Stimulated activated naive CD8-positive, alpha-beta T cell treated with anti-CD3 and anti-CD28 coated beads, Interleukin-15, Interleukin-2, amounts not matched to agents 100 ng/mL and 50 ng/mL, for 24 hours (primary cell): ENCODE results near the gene CFAP58.

ENCODE experiments used
- H3K27ac Mint-ChIP-seq: one replicate; pipeline ENCODE4 v1.8.0; 2021; ENCODE audit warnings: mild to moderate bottlenecking, mixed read lengths
- H3K27me3 Mint-ChIP-seq: one replicate; pipeline ENCODE4 v1.8.0; 2021; ENCODE audit warnings: mixed read lengths
- H3K36me3 Mint-ChIP-seq: one replicate; pipeline ENCODE4 v1.8.0; 2021; ENCODE audit warnings: low read depth, mixed read lengths
- H3K4me1 Mint-ChIP-seq: one replicate; pipeline ENCODE4 v1.8.0; 2021; ENCODE audit warnings: low read depth, mixed read lengths
- H3K4me3 Mint-ChIP-seq: one replicate; pipeline ENCODE4 v1.8.0; 2021; ENCODE audit warnings: mild to moderate bottlenecking, mixed read lengths
- H3K9me3 Mint-ChIP-seq: one replicate; pipeline ENCODE4 v1.8.0; 2021; ENCODE audit warnings: mixed read lengths

The CFAP58 gene, protein sequence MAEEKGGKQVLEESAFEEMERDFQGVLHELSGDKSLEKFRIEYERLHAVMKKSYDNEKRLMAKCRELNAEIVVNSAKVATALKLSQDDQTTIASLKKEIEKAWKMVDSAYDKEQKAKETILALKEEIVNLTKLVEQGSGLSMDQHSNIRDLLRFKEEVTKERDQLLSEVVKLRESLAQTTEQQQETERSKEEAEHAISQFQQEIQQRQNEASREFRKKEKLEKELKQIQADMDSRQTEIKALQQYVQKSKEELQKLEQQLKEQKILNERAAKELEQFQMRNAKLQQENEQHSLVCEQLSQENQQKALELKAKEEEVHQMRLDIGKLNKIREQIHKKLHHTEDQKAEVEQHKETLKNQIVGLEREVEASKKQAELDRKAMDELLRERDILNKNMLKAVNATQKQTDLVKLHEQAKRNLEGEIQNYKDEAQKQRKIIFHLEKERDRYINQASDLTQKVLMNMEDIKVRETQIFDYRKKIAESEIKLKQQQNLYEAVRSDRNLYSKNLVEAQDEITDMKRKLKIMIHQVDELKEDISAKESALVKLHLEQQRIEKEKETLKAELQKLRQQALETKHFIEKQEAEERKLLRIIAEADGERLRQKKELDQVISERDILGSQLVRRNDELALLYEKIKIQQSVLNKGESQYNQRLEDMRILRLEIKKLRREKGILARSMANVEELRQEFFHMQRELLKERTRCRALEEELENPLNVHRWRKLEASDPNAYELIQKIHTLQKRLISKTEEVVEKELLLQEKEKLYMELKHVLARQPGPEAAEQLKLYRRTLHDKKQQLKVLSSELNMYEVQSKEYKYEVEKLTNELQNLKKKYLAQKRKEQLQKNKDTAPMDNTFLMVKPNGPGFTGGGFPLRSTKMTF

DNA sequence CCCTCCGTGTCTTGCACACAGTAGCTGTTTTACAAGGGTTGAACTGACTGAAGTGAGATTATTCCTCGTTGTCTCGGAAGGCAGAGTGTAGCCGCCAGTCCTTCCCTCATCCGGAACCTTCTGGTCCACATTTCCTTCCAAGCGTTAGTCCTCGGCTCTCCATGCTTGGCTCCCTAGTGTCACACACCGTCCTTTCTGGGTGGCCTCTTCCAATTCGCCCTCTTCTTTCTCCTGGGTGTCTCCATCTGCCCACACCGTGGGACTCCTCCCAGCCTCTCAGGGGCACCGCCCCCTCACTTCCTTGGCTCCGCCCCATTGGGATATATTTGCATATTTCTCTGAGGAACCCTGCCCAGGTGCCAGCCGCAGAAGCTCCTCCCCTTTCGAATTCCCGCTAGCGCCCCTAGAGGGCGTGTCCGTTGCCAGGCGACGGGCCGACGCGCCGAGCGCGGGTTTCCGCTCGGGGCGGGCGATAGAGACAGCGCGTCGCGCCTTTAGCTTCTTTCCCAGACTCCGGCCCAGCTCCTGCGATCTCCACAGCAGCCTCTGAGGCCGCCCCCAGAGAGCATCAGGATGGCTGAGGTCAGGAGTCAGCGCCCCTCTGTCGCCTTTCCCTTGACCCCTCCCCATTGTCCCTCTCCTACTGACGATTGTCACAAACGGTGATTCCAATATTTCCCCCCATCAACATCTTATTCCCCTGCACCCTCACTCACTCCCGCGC is at the start of gene CFAP58:
Gene CFAP58 (plus strand): TSS at position 509 of the 724 bp plus-strand sequence. CDS start 65 bp downstream, at position 574.
- H3K27ac Mint-ChIP-seq: peak within 1 kb of the TSS; percentile 69

DNA sequence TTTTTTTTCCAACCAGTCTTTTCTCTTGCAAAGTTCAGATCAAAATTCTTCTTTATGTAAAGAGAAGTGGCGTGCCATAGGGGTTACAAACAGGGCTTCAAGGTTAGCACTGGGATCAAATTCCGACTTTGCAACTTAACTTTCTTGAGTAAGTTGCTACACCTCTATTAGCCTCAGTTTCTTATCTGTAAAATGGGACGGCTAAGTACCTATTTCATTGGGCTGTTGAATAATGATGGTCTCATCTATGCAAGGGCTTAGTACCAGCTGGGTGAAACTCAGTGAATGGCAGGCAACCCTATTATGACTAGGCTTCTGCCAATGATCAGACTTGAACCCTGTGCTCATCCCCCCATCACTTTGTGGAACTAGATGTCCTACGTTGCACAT is 49.3 kb upstream of the CFAP58 start:
- peaks cover 91% of the 10 kb centered on the region for H3K4me1 Mint-ChIP-seq
- no peak overlapping the region for H3K4me3 Mint-ChIP-seq
- peaks cover 13% of the 10 kb centered on the region for H3K36me3 Mint-ChIP-seq
- no peak overlapping the region for H3K27ac Mint-ChIP-seq
- no peaks in the 10 kb centered on the region for H3K27me3 Mint-ChIP-seq
- peaks cover 8% of the 10 kb centered on the region for H3K9me3 Mint-ChIP-seq

More for the DNA sequence above, at the start of gene CFAP58:
- no peaks in the 10 kb centered on the region for H3K27me3 Mint-ChIP-seq
- H3K36me3 Mint-ChIP-seq: no peaks in the 10 kb centered on the region
- H3K4me1 Mint-ChIP-seq: peaks cover 2% of the 10 kb centered on the region
- no peaks in the 10 kb centered on the region for H3K9me3 Mint-ChIP-seq
- H3K4me3 Mint-ChIP-seq: no peak within 1 kb of the TSS

DNA sequence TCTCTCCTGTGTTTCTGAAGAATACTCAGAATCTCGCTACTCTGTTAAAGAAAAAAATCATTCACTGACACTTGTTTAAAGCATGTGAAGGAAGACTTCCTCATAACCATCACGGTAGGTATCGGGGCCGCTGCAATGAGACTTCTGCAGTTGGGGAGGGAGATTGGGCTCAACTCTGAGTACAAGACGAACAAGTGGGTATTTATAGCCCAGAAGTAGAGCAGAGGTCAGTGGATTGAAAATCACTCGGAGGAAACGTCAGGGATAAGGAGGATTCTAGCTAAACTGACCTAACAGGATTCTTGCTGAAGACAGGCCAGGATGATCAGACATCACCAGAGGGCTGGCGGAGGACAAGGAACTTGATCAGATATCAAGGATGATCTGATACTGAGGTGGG is 48.7 kb upstream of the CFAP58 start:
- Mint-ChIP-seq H3K9me3 (peaks cover 8% of the 10 kb centered on the region), H3K4me1 (peaks cover 93% of the 10 kb centered on the region), H3K27me3 (no peaks in the 10 kb centered on the region), H3K27ac (no peak overlapping the region), H3K4me3 (no peak overlapping the region), H3K36me3 (peaks cover 14% of the 10 kb centered on the region)

DNA sequence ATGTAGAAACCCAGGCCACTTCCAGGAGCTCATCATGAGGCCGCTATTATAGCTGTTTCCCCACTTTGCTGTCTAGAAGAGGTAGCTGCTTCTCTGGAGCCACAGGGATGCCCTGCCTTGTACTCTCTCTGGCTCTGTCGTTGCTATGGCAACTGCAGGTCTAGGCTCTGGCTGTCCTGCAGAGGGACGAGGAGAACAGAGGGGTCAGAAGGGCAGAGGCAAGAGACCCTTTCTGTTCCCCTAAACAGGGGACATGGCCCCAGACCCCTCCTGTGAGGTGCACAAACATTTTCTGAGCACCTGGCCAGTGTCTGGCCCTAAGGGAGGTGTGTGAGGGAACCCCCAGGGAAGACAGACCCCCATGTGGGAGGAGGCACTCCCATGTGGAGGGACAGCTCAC is 46.7 kb upstream of the CFAP58 start:
- Mint-ChIP-seq H3K4me3 (no peak overlapping the region), H3K36me3 (peaks cover 23% of the 10 kb centered on the region), H3K27me3 (no peaks in the 10 kb centered on the region), H3K4me1 (peaks cover 86% of the 10 kb centered on the region), H3K27ac (no peak overlapping the region), H3K9me3 (peaks cover 8% of the 10 kb centered on the region)

DNA sequence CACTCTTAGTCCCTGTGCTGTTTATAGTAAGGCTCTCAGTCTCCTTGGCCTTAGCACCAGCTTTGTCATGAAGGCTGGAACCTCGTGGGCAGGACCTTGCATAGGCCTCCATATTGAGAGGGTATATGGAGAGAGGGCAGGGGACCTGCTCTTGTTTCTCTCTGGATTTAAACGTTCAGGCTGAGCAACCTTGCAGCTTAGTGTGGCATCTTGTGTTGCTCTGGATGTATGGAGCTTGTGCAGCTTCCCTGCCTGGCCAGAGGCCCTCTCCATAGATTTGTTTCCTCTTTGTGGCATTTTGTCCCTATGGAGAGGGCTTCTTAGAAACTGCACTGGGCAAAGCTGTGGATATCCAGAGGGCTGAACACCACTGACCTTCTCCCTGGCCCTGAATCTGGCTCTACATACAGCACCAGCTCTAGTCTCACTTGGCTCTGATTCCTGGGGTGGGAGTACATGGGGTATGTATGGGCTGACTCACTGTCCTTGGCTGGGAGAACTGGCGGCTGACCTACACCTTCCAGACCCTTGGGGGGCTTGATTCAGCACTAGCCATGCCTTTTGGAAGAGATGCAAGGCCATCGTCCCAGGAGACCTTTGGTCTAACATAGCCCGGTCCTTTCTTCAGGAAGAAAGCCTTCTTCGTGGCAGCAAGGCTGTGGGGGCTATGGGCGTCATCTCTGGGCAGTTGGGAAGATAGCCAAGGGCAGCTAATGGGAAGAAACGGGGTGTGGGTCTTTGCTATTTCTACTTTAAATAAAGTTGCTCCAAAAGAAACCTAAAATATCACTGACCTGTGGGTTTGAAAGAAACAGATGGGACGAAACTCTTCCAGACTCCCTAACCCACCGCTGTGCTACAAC is 45.8 kb upstream of the CFAP58 start:
- H3K27ac Mint-ChIP-seq: peak overlapping the region; percentile 85
- H3K4me3 Mint-ChIP-seq: peak overlapping the region; percentile 52
- H3K9me3 Mint-ChIP-seq: peaks cover 8% of the 10 kb centered on the region
- H3K36me3 Mint-ChIP-seq: peaks cover 29% of the 10 kb centered on the region
- H3K27me3 Mint-ChIP-seq: no peaks in the 10 kb centered on the region
- H3K4me1 Mint-ChIP-seq: peaks cover 82% of the 10 kb centered on the region

DNA sequence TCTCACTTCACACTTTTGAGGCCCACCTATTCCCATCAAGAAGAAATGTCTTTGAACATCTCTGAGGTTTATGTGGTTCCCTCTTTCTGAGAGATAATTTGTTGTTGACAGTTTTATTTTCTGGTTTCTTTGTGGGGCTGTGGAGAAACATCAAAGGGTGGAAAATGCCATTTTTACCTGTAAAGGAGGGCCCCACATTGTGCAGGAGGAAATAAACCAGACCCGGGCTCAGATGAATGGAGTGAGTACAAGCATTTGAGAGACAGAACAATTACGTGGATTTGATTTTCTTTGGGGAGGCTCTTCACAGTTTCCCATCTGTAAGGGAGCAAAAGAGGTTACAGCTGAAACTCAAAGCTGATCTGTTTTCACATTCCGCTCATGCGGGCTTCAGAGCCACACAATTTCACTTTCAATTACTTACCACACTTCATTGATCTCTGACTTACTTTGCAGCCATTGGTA is 45.2 kb upstream of the CFAP58 start:
- peaks cover 76% of the 10 kb centered on the region for H3K4me1 Mint-ChIP-seq
- H3K27me3 Mint-ChIP-seq: no peaks in the 10 kb centered on the region
- H3K36me3 Mint-ChIP-seq: peaks cover 30% of the 10 kb centered on the region
- peaks cover 4% of the 10 kb centered on the region for H3K9me3 Mint-ChIP-seq
- peak overlapping the region; percentile 85 for H3K27ac Mint-ChIP-seq
- H3K4me3 Mint-ChIP-seq: peak overlapping the region; percentile 52

DNA sequence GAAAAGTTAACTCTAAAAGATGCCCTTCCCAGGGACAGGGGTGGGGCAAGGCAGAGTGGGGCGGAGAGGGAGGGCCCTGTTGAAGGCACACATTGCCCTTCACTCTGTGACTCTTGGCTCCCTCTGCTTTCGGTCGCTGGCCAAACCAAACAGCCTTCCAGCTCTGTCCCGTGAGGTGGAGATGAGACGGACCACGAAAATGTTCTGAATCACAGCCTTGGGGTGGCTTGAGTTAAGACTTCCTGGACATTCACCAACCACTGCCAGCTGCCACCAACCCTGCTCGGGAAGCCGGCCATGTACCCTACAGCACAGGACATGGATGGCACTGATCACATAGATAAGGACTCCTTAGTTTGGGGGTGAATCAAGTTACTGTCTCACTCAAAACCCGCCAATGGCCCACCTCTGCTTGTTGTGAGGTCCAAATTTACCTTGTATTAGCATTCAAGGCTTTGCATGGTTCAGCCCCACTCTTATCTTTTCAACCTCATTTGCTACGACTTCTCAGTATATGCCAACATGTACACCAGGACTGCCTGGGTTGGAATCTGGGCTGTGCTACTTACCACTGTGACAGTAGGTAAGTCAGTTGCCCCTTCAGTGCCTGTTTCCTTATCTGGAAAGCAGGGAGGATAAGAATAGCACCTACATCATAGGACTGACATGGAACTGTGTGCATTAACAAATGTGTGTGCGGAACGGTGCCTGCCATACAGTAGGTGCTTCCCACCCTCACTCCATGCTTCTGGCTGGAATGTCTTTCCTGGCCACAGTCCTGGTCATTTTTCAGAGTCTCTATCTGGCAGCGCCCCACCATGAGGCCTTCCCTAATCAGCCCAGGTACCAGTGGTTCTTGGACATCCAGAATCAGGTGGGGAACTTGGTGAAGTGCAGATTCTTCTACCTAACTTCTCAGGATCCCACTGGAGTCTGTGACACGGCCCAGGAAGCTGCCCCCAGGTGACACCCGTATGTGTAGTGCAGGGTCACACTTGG is 43.4 kb upstream of the CFAP58 start:
- Mint-ChIP-seq H3K27ac (no peak overlapping the region), H3K27me3 (no peaks in the 10 kb centered on the region), H3K4me1 (peaks cover 62% of the 10 kb centered on the region)

DNA sequence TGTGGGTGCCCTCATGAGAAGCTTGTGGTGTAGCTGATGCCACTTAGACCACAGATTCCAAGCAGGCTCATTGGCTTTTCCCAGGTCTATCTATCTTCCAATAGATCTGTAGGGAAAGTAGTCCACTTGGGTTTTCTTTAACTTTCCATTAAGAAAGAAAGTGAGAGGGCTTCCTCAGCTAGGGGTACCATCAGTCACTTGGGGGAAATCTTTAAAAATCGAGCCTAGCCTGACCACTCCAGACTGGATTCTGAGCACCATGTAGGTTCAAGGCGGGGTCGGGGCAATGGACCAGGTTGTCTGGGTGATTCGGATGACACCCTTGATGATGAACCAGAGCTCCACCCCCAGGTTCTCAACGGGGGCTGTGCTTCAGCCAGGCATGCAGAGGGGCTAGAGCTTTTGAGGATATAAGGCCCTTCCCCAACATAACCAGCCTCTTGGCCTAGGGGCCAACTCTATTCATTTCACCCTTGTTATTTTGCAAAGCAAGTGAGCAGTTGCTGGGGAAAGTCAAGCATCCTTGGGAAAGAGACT is 42.4 kb upstream of the CFAP58 start:
- Mint-ChIP-seq H3K9me3 (no peaks in the 10 kb centered on the region), H3K36me3 (peaks cover 49% of the 10 kb centered on the region), H3K27ac (no peak overlapping the region), H3K27me3 (no peaks in the 10 kb centered on the region), H3K4me1 (peaks cover 53% of the 10 kb centered on the region), H3K4me3 (no peak overlapping the region)

More for the DNA sequence above, 43.4 kb upstream of the CFAP58 start:
- Mint-ChIP-seq H3K9me3 (no peaks in the 10 kb centered on the region), H3K36me3 (peaks cover 42% of the 10 kb centered on the region), H3K4me3 (no peak overlapping the region)

DNA sequence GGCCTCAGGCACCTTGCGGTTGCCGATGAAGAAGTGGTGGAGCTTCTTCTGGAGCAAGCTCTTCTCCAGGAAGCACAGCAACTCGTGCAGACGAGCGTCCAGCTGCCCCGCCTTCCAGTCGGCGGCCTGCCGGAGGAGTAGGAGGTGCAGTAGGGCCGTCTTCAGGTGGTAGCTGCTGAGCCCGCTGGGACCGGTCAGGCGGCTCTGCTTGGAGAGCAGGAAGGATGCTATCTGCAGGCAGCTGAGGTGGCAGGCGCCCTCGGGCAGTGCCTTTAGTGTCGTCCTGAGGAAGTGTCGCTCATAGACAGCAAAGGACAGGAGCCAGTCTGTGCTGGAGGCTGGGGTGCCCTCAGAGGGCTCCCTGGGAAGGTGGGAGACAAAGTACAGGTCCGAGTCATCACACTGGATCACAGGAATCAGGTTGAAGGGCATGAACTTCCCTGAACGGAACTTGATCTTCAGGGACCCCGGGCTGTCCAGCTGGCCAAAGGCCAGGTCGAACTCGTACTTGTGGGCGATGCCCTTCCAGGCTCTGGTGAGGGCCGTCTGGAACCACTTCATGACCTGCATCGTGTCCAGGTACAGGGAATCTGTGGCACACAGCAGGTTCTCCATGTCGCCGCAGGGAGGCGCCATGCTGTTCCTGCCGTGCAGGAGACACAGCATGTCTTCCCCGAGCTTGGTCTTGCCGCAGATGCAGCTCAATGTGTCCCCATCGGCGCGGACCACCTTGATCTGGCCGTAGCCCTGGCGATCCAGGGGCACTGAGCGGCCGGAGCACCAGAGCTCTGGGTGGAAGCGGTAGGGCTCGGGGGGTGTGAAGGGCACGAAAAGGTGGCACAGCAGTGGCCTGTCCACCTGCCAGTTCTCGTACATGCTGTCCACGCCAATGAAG is 38.8 kb upstream of the CFAP58 start:
- H3K9me3 Mint-ChIP-seq: no peaks in the 10 kb centered on the region
- no peaks in the 10 kb centered on the region for H3K27me3 Mint-ChIP-seq
- H3K4me3 Mint-ChIP-seq: no peak overlapping the region
- no peak overlapping the region for H3K27ac Mint-ChIP-seq
- peaks cover 62% of the 10 kb centered on the region for H3K36me3 Mint-ChIP-seq
- H3K4me1 Mint-ChIP-seq: peaks cover 45% of the 10 kb centered on the region

DNA sequence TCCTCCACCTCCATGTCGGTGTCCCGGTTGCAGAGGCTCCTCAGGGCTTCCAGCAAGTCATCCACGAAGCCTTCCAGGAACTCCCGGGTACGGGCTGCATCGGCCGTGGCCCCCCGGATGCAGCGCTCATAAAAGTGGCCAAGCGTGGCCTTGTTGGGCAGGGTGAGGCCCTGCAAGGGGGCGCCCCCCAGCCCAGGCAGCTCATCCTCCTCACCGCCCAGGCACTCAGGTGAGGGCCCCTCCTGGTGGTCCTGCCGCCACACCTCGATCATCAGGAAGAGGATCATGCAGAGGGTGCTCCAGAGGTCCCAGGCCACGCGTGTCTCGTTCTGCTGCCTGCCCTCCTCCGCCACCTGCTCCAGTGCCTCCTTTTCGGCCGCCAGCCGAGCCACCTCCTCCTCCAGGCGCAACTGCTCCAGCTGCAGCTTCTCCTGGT is 38.1 kb upstream of the CFAP58 start:
- H3K4me1 Mint-ChIP-seq: peaks cover 45% of the 10 kb centered on the region
- H3K27me3 Mint-ChIP-seq: no peaks in the 10 kb centered on the region
- peaks cover 56% of the 10 kb centered on the region for H3K36me3 Mint-ChIP-seq

DNA sequence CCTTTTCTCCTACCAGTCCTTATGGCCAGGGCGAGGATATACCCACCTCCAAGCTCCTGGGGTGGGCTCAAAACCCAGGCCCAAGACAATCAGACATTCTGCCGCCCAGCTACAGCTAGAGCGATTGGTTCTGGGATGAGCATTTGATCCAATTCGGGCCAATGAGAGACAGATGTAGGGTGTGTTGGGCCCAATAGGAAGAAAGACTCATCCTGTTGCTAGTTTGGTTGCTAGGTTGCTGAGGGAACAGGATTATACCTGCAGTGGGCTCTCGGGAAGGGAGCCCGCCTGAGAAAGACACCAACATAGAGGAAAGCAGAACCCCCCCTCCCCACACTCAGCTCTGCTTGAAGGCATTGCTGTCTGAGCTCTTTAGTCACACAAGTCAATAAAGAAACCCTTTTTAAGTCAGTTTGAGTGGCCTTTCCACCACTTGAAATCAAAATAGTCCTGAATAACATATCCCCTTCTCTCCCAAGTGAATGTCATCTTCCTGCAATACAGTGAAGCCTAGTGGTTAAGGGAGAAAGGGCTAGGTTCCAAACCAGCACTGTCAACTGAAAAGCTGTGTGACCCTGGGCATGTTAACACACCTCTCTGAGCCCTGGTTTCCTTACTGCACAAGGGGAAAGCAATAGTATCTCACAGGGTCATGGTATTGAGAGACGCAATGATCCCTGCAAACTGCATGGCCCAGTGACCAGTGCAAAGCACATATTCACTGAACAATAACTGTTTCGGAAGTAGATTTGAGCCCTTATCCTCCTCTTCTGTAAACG is 37.1 kb upstream of the CFAP58 start:
- H3K27me3 Mint-ChIP-seq: no peaks in the 10 kb centered on the region
- H3K27ac Mint-ChIP-seq: peak overlapping the region; percentile 11
- no peaks in the 10 kb centered on the region for H3K9me3 Mint-ChIP-seq
- peaks cover 47% of the 10 kb centered on the region for H3K4me1 Mint-ChIP-seq
- no peak overlapping the region for H3K4me3 Mint-ChIP-seq
- H3K36me3 Mint-ChIP-seq: peaks cover 50% of the 10 kb centered on the region

More for the DNA sequence above, 38.1 kb upstream of the CFAP58 start:
- Mint-ChIP-seq H3K4me3 (no peak overlapping the region), H3K9me3 (no peaks in the 10 kb centered on the region), H3K27ac (no peak overlapping the region)
